Measurements from ENCODE around the gene PCDHB14. TPM values are rescaled to one million over a fixed set of nuclear protein-coding genes. Genes with fewer than 3 reads are reported as not detected.

The PCDHB14 gene
- total and polyA plus RNA-seq, 8 donors: 0.31 to 6.4 (median 1.3) TPM; not detected in 1

- intact Hi-C loops (cut with DNase I; ENCODE audit: low total_unique reads): no loop called here
- no peaks in the 10 kb centered on the region for H3K4me1 ChIP-seq
- H3K27me3 ChIP-seq: no peaks in the 10 kb centered on the region
- no peak overlapping the region for H3K27ac ChIP-seq
- no peak overlapping the region for H3K4me3 ChIP-seq
- TF ChIP-seq CTCF (IDR thresholded peaks at IDR 0.05) (no peak), POLR2AphosphoS5 (IDR thresholded peaks at IDR 0.05) (no peak), POLR2A (IDR thresholded peaks at IDR 0.05) (no peak), EP300 (IDR thresholded peaks at IDR 0.05) (no peak)
- DNase-seq: no peak
- H3K9me3 ChIP-seq: peaks cover 64 to 100% (median 97%) of the 10 kb centered on the region in 4 donors
- WGBS, 5 donors: 53 to 66% (median 64%) methylated on average over 3 of the region's 3 CpGs
- peaks cover 0 to 45% (median 6%) of the 10 kb centered on the region in 4 donors for H3K36me3 ChIP-seq
These were observed 49.8 kb downstream of the PCDHB14 start for GRCh38 chr5:141272906-141273305.

Other genes with a start within 250 kb of the PCDHB14 start
Only the 30 nearest of the 36 such genes appear.
- under 1 TPM in 2 of 5 donors, not detected in 3; under 0.01 to 0.37 TPM for gene PCDHB1, start 172.0 kb upstream of the PCDHB14 start, total RNA-seq
- under 1 TPM in 1 of 3 donors, not detected in 2; 0.03 TPM for gene PCDHB1, start 172.0 kb upstream of the PCDHB14 start, polyA plus RNA-seq
- 1 to 10 TPM in 1 of 5 donors, under 1 TPM in 1, not detected in 3; 0.43 to 3.3 TPM for gene PCDHB2, start 128.7 kb upstream of the PCDHB14 start, total RNA-seq
- 1 to 10 TPM in 1 of 3 donors, under 1 TPM in 2; 0.53 to 1.3 (median 0.61) TPM for gene PCDHB2, start 128.7 kb upstream of the PCDHB14 start, polyA plus RNA-seq
- gene PCDHB3, start 122.9 kb upstream of the PCDHB14 start, total RNA-seq: 1 to 10 TPM in 1 of 5 donors, not detected in 4; 3.7 TPM
- gene PCDHB3, start 122.9 kb upstream of the PCDHB14 start, polyA plus RNA-seq: under 1 TPM; 0.15 to 0.46 (median 0.31) TPM
- 10 to 100 TPM in 1 of 5 donors, 1 to 10 TPM in 1, under 1 TPM in 2, not detected in 1; 0.45 to 15.9 (median 1.7) TPM for gene PCDHB4, start 101.5 kb upstream of the PCDHB14 start, total RNA-seq
- gene PCDHB4, start 101.5 kb upstream of the PCDHB14 start, polyA plus RNA-seq: under 1 TPM; 0.15 to 0.38 (median 0.37) TPM
- 1 to 10 TPM in 3 of 5 donors, under 1 TPM in 2; 0.14 to 4.7 (median 1.8) TPM for gene PCDHB5, start 88.1 kb upstream of the PCDHB14 start, total RNA-seq
- gene PCDHB5, start 88.1 kb upstream of the PCDHB14 start, polyA plus RNA-seq: under 1 TPM in 2 of 3 donors, not detected in 1; 0.31 to 0.78 TPM
- gene PCDHB6, start 73.3 kb upstream of the PCDHB14 start, total RNA-seq: 1 to 10 TPM in 1 of 5 donors, under 1 TPM in 1, not detected in 3; under 0.01 to 1.3 TPM
- gene PCDHB6, start 73.3 kb upstream of the PCDHB14 start, polyA plus RNA-seq: under 1 TPM in 1 of 3 donors, not detected in 2; 0.15 TPM
- gene PCDHB7, start 50.7 kb upstream of the PCDHB14 start, total RNA-seq: 1 to 10 TPM in 1 of 5 donors, under 1 TPM in 1, not detected in 3; 0.72 to 1.8 TPM
- gene PCDHB7, start 50.7 kb upstream of the PCDHB14 start, polyA plus RNA-seq: under 1 TPM in 1 of 3 donors, not detected in 2; 0.10 TPM
- 1 to 10 TPM in 1 of 5 donors, under 1 TPM in 1, not detected in 3; 0.58 to 1.7 TPM for gene PCDHB8, start 45.6 kb upstream of the PCDHB14 start, total RNA-seq
- not detected for gene PCDHB8, start 45.6 kb upstream of the PCDHB14 start, polyA plus RNA-seq
- gene PCDHB16, start 41.0 kb upstream of the PCDHB14 start, total RNA-seq: 1 to 10 TPM in 3 of 5 donors, under 1 TPM in 2; 0.45 to 1.7 (median 1.2) TPM
- under 1 TPM in 2 of 3 donors, not detected in 1; 0.12 to 0.20 TPM for gene PCDHB16, start 41.0 kb upstream of the PCDHB14 start, polyA plus RNA-seq
- gene PCDHB9, start 36.2 kb upstream of the PCDHB14 start, total RNA-seq: under 1 TPM in 3 of 5 donors, not detected in 2; 0.14 to 0.92 (median 0.45) TPM
- under 1 TPM in 2 of 3 donors, not detected in 1; 0.08 to 0.19 TPM for gene PCDHB9, start 36.2 kb upstream of the PCDHB14 start, polyA plus RNA-seq
- gene PCDHB10, start 31.0 kb upstream of the PCDHB14 start, total RNA-seq: 10 to 100 TPM in 1 of 5 donors, 1 to 10 TPM in 3, under 1 TPM in 1; 0.58 to 18.3 (median 2.3) TPM
- under 1 TPM; 0.12 to 0.40 (median 0.15) TPM for gene PCDHB10, start 31.0 kb upstream of the PCDHB14 start, polyA plus RNA-seq
- 1 to 10 TPM in 2 of 5 donors, under 1 TPM in 1, not detected in 2; 0.87 to 4.4 (median 1.3) TPM for gene PCDHB11, start 23.7 kb upstream of the PCDHB14 start, total RNA-seq
- 1 to 10 TPM in 1 of 3 donors, under 1 TPM in 2; 0.12 to 1.1 (median 0.30) TPM for gene PCDHB11, start 23.7 kb upstream of the PCDHB14 start, polyA plus RNA-seq
- 1 to 10 TPM in 4 of 5 donors, not detected in 1; 1.2 to 8.5 (median 2.9) TPM for gene PCDHB12, start 14.6 kb upstream of the PCDHB14 start, total RNA-seq
- under 1 TPM; 0.19 to 0.31 (median 0.28) TPM for gene PCDHB12, start 14.6 kb upstream of the PCDHB14 start, polyA plus RNA-seq
- gene PCDHB13, start 9.4 kb upstream of the PCDHB14 start, total RNA-seq: 10 to 100 TPM in 1 of 5 donors, 1 to 10 TPM in 2, under 1 TPM in 2; under 0.01 to 28.1 (median 3.1) TPM
- gene PCDHB13, start 9.4 kb upstream of the PCDHB14 start, polyA plus RNA-seq: under 1 TPM in 2 of 3 donors, not detected in 1; 0.12 to 0.28 TPM
- gene PCDHB15, start 22.1 kb downstream of the PCDHB14 start, total RNA-seq: 1 to 10 TPM in 2 of 5 donors, under 1 TPM in 1, not detected in 2; 0.58 to 6.6 (median 2.2) TPM
- gene PCDHB15, start 22.1 kb downstream of the PCDHB14 start, polyA plus RNA-seq: 1 to 10 TPM in 1 of 3 donors, under 1 TPM in 2; 0.44 to 1.2 (median 0.73) TPM
- 1 to 10 TPM in 1 of 5 donors, under 1 TPM in 1, not detected in 3; 0.43 to 4.8 TPM for gene SLC25A2, start 80.7 kb downstream of the PCDHB14 start, total RNA-seq
- not detected for gene SLC25A2, start 80.7 kb downstream of the PCDHB14 start, polyA plus RNA-seq
- gene TAF7, start 97.4 kb downstream of the PCDHB14 start, total RNA-seq: 10 to 100 TPM; 22.0 to 89.8 (median 36.5) TPM
- gene TAF7, start 97.4 kb downstream of the PCDHB14 start, polyA plus RNA-seq: 10 to 100 TPM; 32.6 to 46.1 (median 43.5) TPM
- under 1 TPM in 1 of 5 donors, not detected in 4; 0.18 TPM for gene PCDHGA1, start 107.2 kb downstream of the PCDHB14 start, total RNA-seq
- under 1 TPM in 1 of 3 donors, not detected in 2; 0.13 TPM for gene PCDHGA1, start 107.2 kb downstream of the PCDHB14 start, polyA plus RNA-seq
- gene PCDHGA2, start 115.4 kb downstream of the PCDHB14 start, total RNA-seq: 1 to 10 TPM; 1.2 to 3.5 (median 2.0) TPM
- gene PCDHGA2, start 115.4 kb downstream of the PCDHB14 start, polyA plus RNA-seq: under 1 TPM; 0.06 to 0.31 (median 0.18) TPM
- 1 to 10 TPM in 3 of 5 donors, under 1 TPM in 1, not detected in 1; 0.58 to 6.7 (median 1.4) TPM for gene PCDHGA3, start 120.5 kb downstream of the PCDHB14 start, total RNA-seq
- gene PCDHGA3, start 120.5 kb downstream of the PCDHB14 start, polyA plus RNA-seq: under 1 TPM in 1 of 3 donors, not detected in 2; 0.08 TPM
- 1 to 10 TPM in 1 of 5 donors, under 1 TPM in 3, not detected in 1; under 0.01 to 1.2 (median 0.68) TPM for gene PCDHGB1, start 126.8 kb downstream of the PCDHB14 start, total RNA-seq
- under 1 TPM in 1 of 3 donors, not detected in 2; 0.03 TPM for gene PCDHGB1, start 126.8 kb downstream of the PCDHB14 start, polyA plus RNA-seq
- gene PCDHGA4, start 131.7 kb downstream of the PCDHB14 start, total RNA-seq: 1 to 10 TPM in 4 of 5 donors, under 1 TPM in 1; 0.29 to 9.3 (median 2.4) TPM
- gene PCDHGA4, start 131.7 kb downstream of the PCDHB14 start, polyA plus RNA-seq: under 1 TPM in 1 of 3 donors, not detected in 2; 0.08 TPM
- 10 to 100 TPM in 1 of 5 donors, 1 to 10 TPM in 3, not detected in 1; 2.5 to 10.7 (median 8.1) TPM for gene PCDHGB2, start 136.7 kb downstream of the PCDHB14 start, total RNA-seq
- gene PCDHGB2, start 136.7 kb downstream of the PCDHB14 start, polyA plus RNA-seq: under 1 TPM in 1 of 3 donors, not detected in 2; 0.10 TPM
- 1 to 10 TPM in 4 of 5 donors, not detected in 1; 2.3 to 6.7 (median 3.6) TPM for gene PCDHGA5, start 140.8 kb downstream of the PCDHB14 start, total RNA-seq
- gene PCDHGA5, start 140.8 kb downstream of the PCDHB14 start, polyA plus RNA-seq: under 1 TPM in 1 of 3 donors, not detected in 2; 0.15 TPM
- 1 to 10 TPM in 4 of 5 donors, under 1 TPM in 1; 0.87 to 8.8 (median 3.8) TPM for gene PCDHGB3, start 146.9 kb downstream of the PCDHB14 start, total RNA-seq
- under 1 TPM in 2 of 3 donors, not detected in 1; 0.06 to 0.08 TPM for gene PCDHGB3, start 146.9 kb downstream of the PCDHB14 start, polyA plus RNA-seq
- gene PCDHGA6, start 150.5 kb downstream of the PCDHB14 start, total RNA-seq: 1 to 10 TPM in 3 of 5 donors, under 1 TPM in 2; 0.29 to 4.4 (median 1.8) TPM
- under 1 TPM in 2 of 3 donors, not detected in 1; 0.06 to 0.38 TPM for gene PCDHGA6, start 150.5 kb downstream of the PCDHB14 start, polyA plus RNA-seq
- gene PCDHGA7, start 159.4 kb downstream of the PCDHB14 start, total RNA-seq: 10 to 100 TPM in 1 of 5 donors, 1 to 10 TPM in 2, under 1 TPM in 1, not detected in 1; 0.87 to 29.0 (median 2.7) TPM
- gene PCDHGA7, start 159.4 kb downstream of the PCDHB14 start, polyA plus RNA-seq: under 1 TPM in 2 of 3 donors, not detected in 1; 0.06 to 0.30 TPM
- gene PCDHGB4, start 164.4 kb downstream of the PCDHB14 start, total RNA-seq: 10 to 100 TPM in 1 of 5 donors, 1 to 10 TPM in 2, under 1 TPM in 2; 0.29 to 12.1 (median 1.2) TPM
- gene PCDHGB4, start 164.4 kb downstream of the PCDHB14 start, polyA plus RNA-seq: under 1 TPM in 2 of 3 donors, not detected in 1; 0.12 to 0.45 TPM
- 10 to 100 TPM in 1 of 5 donors, 1 to 10 TPM in 2, under 1 TPM in 2; under 0.01 to 12.5 (median 1.2) TPM for gene PCDHGA8, start 169.3 kb downstream of the PCDHB14 start, total RNA-seq
- under 1 TPM in 2 of 3 donors, not detected in 1; 0.06 to 0.08 TPM for gene PCDHGA8, start 169.3 kb downstream of the PCDHB14 start, polyA plus RNA-seq
- 10 to 100 TPM in 2 of 5 donors, 1 to 10 TPM in 3; 1.8 to 16.8 (median 4.2) TPM for gene PCDHGB5, start 174.6 kb downstream of the PCDHB14 start, total RNA-seq
- gene PCDHGB5, start 174.6 kb downstream of the PCDHB14 start, polyA plus RNA-seq: under 1 TPM in 2 of 3 donors, not detected in 1; 0.35 to 0.75 TPM